Aorta (tissue), 5 donors: Measurements from ENCODE around the gene GALNT2. TPM values are rescaled to one million over a fixed set of nuclear protein-coding genes. Genes with fewer than 3 reads are reported as not detected.
A peak's percentile ranks its signal among the peaks of the same experiment; 100 is the strongest.

Experiments
- ATAC-seq: fragments of 200-7000 bp; cut with Tn5 transposase; one replicate; pipeline ENCODE4 v1.9.1; 2022; ENCODE audit warnings: moderate library complexity; ENCODE audit not compliant: low FRiP score
- DNase-seq, 2 donors: peaks; one replicate each; pipeline ENCODE4 v3.0.0-alpha.2; 2020
- H3K27ac ChIP-seq, 2 donors: one replicate each; pipeline ENCODE4 v1.5.1; 2013; ENCODE audit warnings: low read length in 2 of 2, mild to moderate bottlenecking in 2 of 2, moderate library complexity in 2 of 2, control low read depth in 1 of 2, inconsistent platforms in 1 of 2, low read depth in 1 of 2
- H3K27me3 ChIP-seq, 2 donors: one replicate each; pipeline ENCODE4 v1.6.1; 2013; ENCODE audit warnings: control low read depth in 1 of 2, low read length in 1 of 2, mild to moderate bottlenecking in 1 of 2, moderate library complexity in 1 of 2; ENCODE audit not compliant: insufficient read depth in 2 of 2, control insufficient read depth in 1 of 2
- H3K36me3 ChIP-seq, 2 donors: one replicate each; pipeline ENCODE4 v1.6.1; 2013; ENCODE audit warnings: control low read depth in 1 of 2, low read length in 1 of 2, mild to moderate bottlenecking in 1 of 2; ENCODE audit not compliant: insufficient read depth in 2 of 2, control insufficient read depth in 1 of 2
- H3K4me1 ChIP-seq, 2 donors: one replicate each; pipeline ENCODE4 v1.6.1; 2013; ENCODE audit warnings: low read length in 2 of 2, control low read depth in 1 of 2, mild to moderate bottlenecking in 1 of 2, moderate library complexity in 1 of 2; ENCODE audit not compliant: insufficient read depth in 2 of 2, control insufficient read depth in 1 of 2
- H3K4me3 ChIP-seq, 2 donors: one replicate each; pipeline ENCODE4 v1.5.1; 2013; ENCODE audit warnings: low read length in 2 of 2, control low read depth in 1 of 2, mild to moderate bottlenecking in 1 of 2
- H3K9me3 ChIP-seq: one replicate; pipeline ENCODE4 v1.6.1; 2013; ENCODE audit warnings: mild to moderate bottlenecking, low read length; ENCODE audit not compliant: control insufficient read depth
- WGBS, 2 donors: extraction: QIAGEN DNeasy Blood & Tissue Kit; methylation state at CpG; one replicate each; pipeline ENCODE4 v1.1.7; 2013; 5-methylcytosine and 5-hydroxymethylcytosine counted together
- intact Hi-C, 2 donors: fragments of 100-400 bp; cut with DNase I; formaldehyde crosslinking; loops; one replicate each; pipeline versions ENCODE4 v1.14.2 to v1.15.0; 2022
- polyA plus RNA-seq, 2 donors: library from polyadenylated mRNA; stranded (reverse); fragments of 200-250 nt; gene quantifications; one replicate each; pipeline ENCODE4 v1.2.3, GENCODE V29; 2013
- total RNA-seq, 2 donors: library from RNA; stranded (reverse); fragmentation: NEBNext Ultra II Directional; extraction: Animal tissue kit (Norgen Biotek cat#: 25700); gene quantifications; one replicate each; pipeline ENCODE4 v1.2.1, GENCODE V29; 2021
- donor health status: healthy with polysubstance abuse.
- donor health status: Bipolar disorder and iron deficiency.
- donor health status: DM: no; HTN: no; CAD: no.
- donor health status: DM: no; HTN: no; CAD: no.
- donor health status: DM: yes; HTN: yes; CAD: no.

Gene GALNT2
- total and polyA plus RNA-seq, 4 donors, result 29.1 to 116 (median 105) TPM

- ATAC-seq (no peak), DNase-seq (peak in 1 of 2 donors; percentile 39)
- peaks cover 0 to 5% of the 10 kb centered on the region in 2 donors for H3K36me3 ChIP-seq
- H3K4me1 ChIP-seq, result peaks cover 0 to 3% of the 10 kb centered on the region in 2 donors
- 49 to 56% methylated on average over 3 of the region's 3 CpGs for WGBS, 2 donors
- no peak overlapping the region for H3K4me3 ChIP-seq
- H3K9me3 ChIP-seq, result no peaks in the 10 kb centered on the region
- H3K27me3 ChIP-seq, result no peaks in the 10 kb centered on the region
- no peak overlapping the region for H3K27ac ChIP-seq
- intact Hi-C loops, result no loop called here
These were observed 215.1 kb downstream of the GALNT2 start for GRCh38 chr1:230282157-230282556.

GRCh38 chr1:230283678-230284077, 216.6 kb downstream of the GALNT2 start:
- Histone ChIP-seq H3K27ac (no peak overlapping the region), H3K36me3 (peaks cover 0 to 5% of the 10 kb centered on the region in 2 donors), H3K4me1 (no peaks in the 10 kb centered on the region), H3K4me3 (no peak overlapping the region), H3K9me3 (no peaks in the 10 kb centered on the region), H3K27me3 (no peaks in the 10 kb centered on the region)
- WGBS, 2 donors, result 88 to 90% methylated on average over 12 of the region's 12 CpGs
- intact Hi-C loops, result no loop called here
- DNase-seq, result peak in 1 of 2 donors; percentile 57
- ATAC-seq, result no peak

GRCh38 chr1:230284891-230285290, 217.9 kb downstream of the GALNT2 start:
- 74 to 80% methylated on average over 10 of the region's 10 CpGs for WGBS, 2 donors
- H3K27me3 ChIP-seq, result no peaks in the 10 kb centered on the region
- DNase-seq (peak in 1 of 2 donors; percentile 40), ATAC-seq (no peak)
- H3K36me3 ChIP-seq, result peaks cover 0 to 5% of the 10 kb centered on the region in 2 donors
- no peak overlapping the region for H3K27ac ChIP-seq
- H3K4me1 ChIP-seq, result no peaks in the 10 kb centered on the region
- no peak overlapping the region for H3K4me3 ChIP-seq
- H3K9me3 ChIP-seq, result no peaks in the 10 kb centered on the region
- intact Hi-C loops, result no loop called here

DNA sequence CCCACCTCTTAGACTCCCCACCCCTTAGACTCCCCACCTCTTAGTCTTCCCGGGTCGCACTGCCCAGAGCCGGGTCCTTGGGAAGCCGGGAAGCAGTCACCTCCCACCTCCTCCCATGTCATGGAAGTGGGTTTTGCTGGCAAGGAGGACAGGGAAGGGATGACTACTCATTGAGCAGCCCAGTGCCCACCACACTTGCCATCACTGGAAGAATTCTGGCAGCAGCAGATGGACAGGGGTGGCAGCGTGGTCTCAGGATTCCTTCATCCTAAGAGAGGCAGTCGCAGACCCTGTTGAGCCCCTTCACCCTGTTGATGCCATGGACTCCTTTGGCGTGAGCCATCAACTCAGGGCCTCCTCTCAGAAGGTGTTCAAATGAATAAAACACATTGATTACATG, 218.3 kb downstream of the GALNT2 start:
- DNase-seq, result peak in 1 of 2 donors; percentile 35
- Histone ChIP-seq H3K4me1 (no peaks in the 10 kb centered on the region), H3K27ac (no peak overlapping the region), H3K36me3 (peaks cover 0 to 1% of the 10 kb centered on the region in 2 donors), H3K27me3 (no peaks in the 10 kb centered on the region), H3K4me3 (no peak overlapping the region), H3K9me3 (no peaks in the 10 kb centered on the region)
- intact Hi-C loops, result no loop called here
- 90% methylated on average over 7 of the region's 7 CpGs for WGBS, 2 donors
- ATAC-seq, result no peak

DNA sequence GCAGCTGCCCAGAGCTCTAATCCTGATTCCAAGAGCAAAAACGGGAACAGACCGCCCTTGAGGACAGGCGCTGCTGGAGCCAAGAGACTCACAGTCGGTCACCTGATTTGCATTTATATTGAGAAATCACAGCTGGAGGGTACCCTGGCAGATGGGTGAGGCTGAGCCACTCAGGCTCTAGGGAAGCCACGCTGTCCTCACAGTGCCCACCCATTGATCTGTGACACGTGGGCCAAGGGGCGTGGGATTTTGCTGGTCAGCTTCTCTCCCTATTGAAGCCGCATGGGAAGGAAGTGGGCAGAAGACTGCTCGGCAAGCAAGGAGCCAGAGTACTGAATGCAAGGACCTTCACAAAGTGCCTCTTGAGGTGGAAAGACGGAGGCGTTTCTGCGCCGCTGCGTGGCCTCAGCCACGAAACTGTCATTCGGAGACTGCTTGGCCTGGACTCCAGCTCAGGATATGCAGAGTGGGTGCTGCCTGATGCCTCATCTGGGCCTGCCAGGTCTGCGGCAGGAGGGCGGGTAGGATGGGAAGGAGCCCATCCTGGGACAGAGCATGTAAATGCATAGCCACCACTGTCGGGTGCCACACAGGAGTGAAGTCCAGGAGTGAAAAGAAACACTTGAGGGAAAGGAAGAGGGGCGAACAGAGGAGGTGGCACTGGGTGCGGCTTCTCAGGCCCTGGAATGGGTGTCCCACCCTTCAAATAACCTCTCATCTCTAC, 219.3 kb downstream of the GALNT2 start:
- H3K9me3 ChIP-seq, result no peaks in the 10 kb centered on the region
- no peak overlapping the region for H3K27ac ChIP-seq
- DNase-seq (peak in 1 of 2 donors; percentile 49), ATAC-seq (no peak)
- no peak overlapping the region for H3K4me3 ChIP-seq
- no peaks in the 10 kb centered on the region for H3K27me3 ChIP-seq
- intact Hi-C loops, result no loop called here
- 87 to 91% methylated on average over 21 of the region's 21 CpGs for WGBS, 2 donors
- no peaks in the 10 kb centered on the region for H3K36me3 ChIP-seq
- no peaks in the 10 kb centered on the region for H3K4me1 ChIP-seq

GRCh38 chr1:230286890-230287269, 219.8 kb downstream of the GALNT2 start:
- WGBS, 2 donors, result 77 to 84% methylated on average over 10 of the region's 10 CpGs
- Histone ChIP-seq H3K9me3 (no peaks in the 10 kb centered on the region), H3K36me3 (no peaks in the 10 kb centered on the region), H3K27me3 (no peaks in the 10 kb centered on the region), H3K4me1 (no peaks in the 10 kb centered on the region), H3K4me3 (no peak overlapping the region), H3K27ac (no peak overlapping the region)
- peak in 1 of 2 donors; percentile 46 for DNase-seq
- no peak for ATAC-seq
- intact Hi-C loops, result no loop called here

- Histone ChIP-seq H3K36me3 (no peaks in the 10 kb centered on the region), H3K4me1 (no peaks in the 10 kb centered on the region), H3K4me3 (no peak overlapping the region), H3K9me3 (no peaks in the 10 kb centered on the region), H3K27ac (no peak overlapping the region), H3K27me3 (no peaks in the 10 kb centered on the region)
- intact Hi-C loops, result no loop called here
- 67 to 68% methylated on average over 17 of the region's 17 CpGs for WGBS, 2 donors
- peak; percentile 33 for ATAC-seq
- peak in 1 of 2 donors; percentile 68 for DNase-seq
These were observed 220.8 kb downstream of the GALNT2 start for GRCh38 chr1:230287674-230288315.

GRCh38 chr1:230288641-230289349, 221.8 kb downstream of the GALNT2 start:
- H3K27me3 ChIP-seq, result no peaks in the 10 kb centered on the region
- 77 to 82% methylated on average over 14 of the region's 14 CpGs for WGBS, 2 donors
- no peaks in the 10 kb centered on the region for H3K36me3 ChIP-seq
- H3K4me1 ChIP-seq, result no peaks in the 10 kb centered on the region
- H3K4me3 ChIP-seq, result no peak overlapping the region
- no peak for ATAC-seq
- no peak overlapping the region for H3K27ac ChIP-seq
- no peaks in the 10 kb centered on the region for H3K9me3 ChIP-seq
- DNase-seq, result peak in 1 of 2 donors; percentile 55
- intact Hi-C loops, result no loop called here
